HEK293 (cell line): ENCODE results near the gene ABLIM2.

Experiments
- CTCF ChIA-PET: fragments of 350-600 bp; formaldehyde crosslinking; extraction: SDS; loops from one replicate; lab custom pipeline; 2021; ENCODE audit warnings: antibody characterized with exemption; lab: Yijun Ruan, JAX
- POLR2A ChIA-PET: fragments of 300-600 bp; formaldehyde crosslinking; extraction: SDS; loops from one replicate; lab custom pipeline; 2020; ENCODE audit warnings: antibody characterized with exemption, inconsistent platforms; lab: Yijun Ruan, JAX
- H3K27ac ChIP-seq: fragments of 200-500 bp; sonication (Bioruptor generic); 2 replicates; pipeline ENCODE4 v1.5.1; 2014; ENCODE audit warnings: low read depth, low read length, control low read depth, inconsistent platforms; ENCODE audit errors: extremely low read depth
- H3K36me3 ChIP-seq, 2 experiments: fragments of 200-500 bp in 1 of 2; sonication (Bioruptor generic) in 1 of 2; 1 replicate in 1 of 2; 2 replicates in 1 of 2; pipeline ENCODE4 v1.5.1; 2014 to 2017; ENCODE audit warnings: inconsistent platforms in 2 of 2, low read length in 2 of 2; ENCODE audit not compliant: control insufficient read depth in 2 of 2, insufficient read depth in 1 of 2
- H3K4me1 ChIP-seq: fragments of 200-500 bp; sonication (Bioruptor generic); 2 replicates; pipeline ENCODE4 v1.5.1; 2014; ENCODE audit warnings: mild to moderate bottlenecking, low read length, inconsistent platforms; ENCODE audit not compliant: control insufficient read depth, insufficient read depth
- H3K4me3 ChIP-seq: 2 replicates; pipeline ENCODE4 v1.5.1; 2011; ENCODE audit warnings: low read depth, mild to moderate bottlenecking, control low read depth, low read length, moderate library complexity
- H3K9me3 ChIP-seq: fragments of 200-500 bp; sonication (Bioruptor generic); 2 replicates; pipeline ENCODE4 v1.5.1; 2014; ENCODE audit warnings: low read depth, low read length, inconsistent platforms; ENCODE audit not compliant: control insufficient read depth, insufficient read depth
- AEBP2 ChIP-seq: fragments of 450-650 bp; formaldehyde crosslinking; IDR thresholded peaks from 2 replicates; pipeline ENCODE4 v1.5.1; 2016; ENCODE audit warnings: missing biosample characterization, missing genetic modification characterization, borderline replicate concordance
- GFI1B ChIP-seq: fragments of 450-650 bp; formaldehyde crosslinking; IDR thresholded peaks from 2 replicates; pipeline ENCODE4 v1.5.1; 2016; ENCODE audit warnings: missing biosample characterization, missing genetic modification characterization
- HIC1 ChIP-seq: fragments of 450-650 bp; formaldehyde crosslinking; IDR thresholded peaks from 2 replicates; pipeline ENCODE4 v1.5.1; 2016; ENCODE audit warnings: missing biosample characterization, missing genetic modification characterization
- PRDM2 ChIP-seq: fragments of 450-650 bp; formaldehyde crosslinking; IDR thresholded peaks from 2 replicates; pipeline ENCODE4 v1.5.1; 2016; ENCODE audit warnings: missing biosample characterization, missing genetic modification characterization, borderline replicate concordance
- ZFHX2 ChIP-seq: fragments of 450-650 bp; formaldehyde crosslinking; conservative IDR thresholded peaks from 2 replicates; pipeline ENCODE4 v1.5.1; 2016; ENCODE audit warnings: missing biosample characterization, missing genetic modification characterization
- ZFP3 ChIP-seq: fragments of 450-650 bp; formaldehyde crosslinking; IDR thresholded peaks from 2 replicates; pipeline ENCODE4 v1.5.1; 2016; ENCODE audit warnings: low read depth, missing biosample characterization, missing genetic modification characterization
- ZNF155 ChIP-seq: fragments of 450-650 bp; formaldehyde crosslinking; IDR thresholded peaks from 2 replicates; pipeline ENCODE4 v1.5.1; 2016; ENCODE audit warnings: missing biosample characterization, missing genetic modification characterization
- ZNF19 ChIP-seq: fragments of 450-650 bp; formaldehyde crosslinking; IDR thresholded peaks from 2 replicates; pipeline ENCODE4; 2016; ENCODE audit warnings: missing biosample characterization, missing genetic modification characterization, low read depth
- ZNF24 ChIP-seq: fragments of 450-650 bp; formaldehyde crosslinking; IDR thresholded peaks from 2 replicates; pipeline ENCODE4 v1.5.1; 2016; ENCODE audit warnings: missing biosample characterization, missing genetic modification characterization
- ZNF248 ChIP-seq: fragments of 450-650 bp; formaldehyde crosslinking; IDR thresholded peaks from 2 replicates; pipeline ENCODE4 v1.5.1; 2017; ENCODE audit warnings: missing biosample characterization, missing genetic modification characterization
- ZNF266 ChIP-seq: fragments of 450-650 bp; formaldehyde crosslinking; IDR thresholded peaks from 2 replicates; pipeline ENCODE4 v1.5.1; 2016; ENCODE audit warnings: missing biosample characterization, missing genetic modification characterization, low read depth
- ZNF335 ChIP-seq: fragments of 450-650 bp; formaldehyde crosslinking; conservative IDR thresholded peaks from 2 replicates; pipeline ENCODE4 v1.5.1; 2016; ENCODE audit warnings: missing biosample characterization, missing genetic modification characterization
- ZNF394 ChIP-seq: fragments of 450-650 bp; formaldehyde crosslinking; IDR thresholded peaks from 2 replicates; pipeline ENCODE4 v1.5.1; 2016; ENCODE audit warnings: missing biosample characterization, missing genetic modification characterization, mild to moderate bottlenecking, moderate library complexity, borderline replicate concordance
- ZNF621 ChIP-seq: fragments of 450-650 bp; formaldehyde crosslinking; IDR thresholded peaks from 2 replicates; pipeline ENCODE4 v1.5.1; 2017; ENCODE audit warnings: missing biosample characterization, missing genetic modification characterization
- ZNF843 ChIP-seq: fragments of 450-650 bp; formaldehyde crosslinking; IDR thresholded peaks from 2 replicates; pipeline ENCODE4 v1.5.1; 2016; ENCODE audit warnings: missing biosample characterization, missing genetic modification characterization

The ABLIM2 gene

GRCh38 chr4:8085491-8086117 lies 73.0 kb downstream of the ABLIM2 start (continued):
- TF ChIP-seq AEBP2 (tag by site-specific recombination), result no peak
- no peak for TF ChIP-seq ZNF19 (tag by site-specific recombination)
- no peak for TF ChIP-seq GFI1B (tag by site-specific recombination)
- TF ChIP-seq ZFP3 (tag by site-specific recombination), result no peak
- no peak for TF ChIP-seq ZNF843
- TF ChIP-seq ZNF24, result no peak
- no peak for TF ChIP-seq ZNF266
- TF ChIP-seq ZNF248, result no peak
- no peak for TF ChIP-seq ZNF621 (tag by site-specific recombination)

GRCh38 chr4:8084712-8085490 lies 73.7 kb downstream of the ABLIM2 start:
- CTCF ChIA-PET, result no interaction called here
- no peaks in the 10 kb centered on the region for H3K9me3 ChIP-seq

More at GRCh38 chr4:8084712-8085490, 73.7 kb downstream of the ABLIM2 start:
- POLR2A ChIA-PET, result no interaction called here
- no peaks in the 10 kb centered on the region for H3K4me1 ChIP-seq
- H3K4me3 ChIP-seq, result no peak overlapping the region
- no peak overlapping the region for H3K27ac ChIP-seq
- no peak for TF ChIP-seq ZNF155 (tag by site-specific recombination)
- TF ChIP-seq ZFHX2 (tag by site-specific recombination), result peak; percentile 33; the same call in 1 of the 2 replicates
- no peak for TF ChIP-seq PRDM2 (tag by site-specific recombination)
- no peak for TF ChIP-seq ZNF394 (tag by site-specific recombination)
- TF ChIP-seq ZNF335, result no peak
- no peak for TF ChIP-seq HIC1 (tag by site-specific recombination)
- H3K36me3 ChIP-seq, result no peaks in the 10 kb centered on the region
